ENCODE results near the gene FADS1. TPM values are rescaled to one million over a fixed set of nuclear protein-coding genes. Genes with fewer than 3 reads are reported as not detected.
A peak's percentile ranks its signal among the peaks of the same experiment; 100 is the strongest.

FADS1 gene
- total RNA-seq, 4 donors from 2014 or later, result 2.2 to 13.8 (median 3.7) TPM

GRCh38 chr11:61793083-61793828, 23.5 kb downstream of the FADS1 start:
- Histone ChIP-seq H3K27ac (peak overlapping the region; percentile 90 to 98 (median 94)), H3K27me3 (no peaks in the 10 kb centered on the region), H3K9me3 (no peaks in the 10 kb centered on the region), H3K4me1 (peaks cover 5 to 24% (median 22%) of the 10 kb centered on the region in 4 donors), H3K36me3 (peaks cover 0 to 18% (median 5%) of the 10 kb centered on the region in 4 donors), H3K4me3 (peak overlapping the region; percentile 75 to 81 (median 80))
- in situ Hi-C loops (cut with MboI; ENCODE audit: low pct_ligation_motif_present in 1 of 4, low pct_unique_long_range_greater_than_20kb in 1 of 4, low sequenced_read_pairs in 3 of 4), result loop anchor here in 3 of 4 donors (10.0 to 25.0 kb wide), 3 partner anchors 162 to 319 kb away; partner anchors contain the start of genes INCENP (in 2 of the 3) and BEST1 (in 1 of the 3)
- intact Hi-C loops (cut with DNase I; ENCODE audit: low total_unique reads), result loop anchor here (10.0 kb wide), 1 partner anchor 292 kb away; no protein-coding TSS in a partner anchor
- WGBS, 2 donors (ENCODE audit: low coverage in 1 of 2), result 4 to 11% methylated on average over 10 to 29 of the region's 29 CpGs
- no peak for TF ChIP-seq POLR2A (IDR thresholded peaks at IDR 0.05)
- no peak for TF ChIP-seq EP300 (IDR thresholded peaks at IDR 0.05; ENCODE audit: low read depth)
- TF ChIP-seq CTCF (IDR thresholded peaks at IDR 0.05), result no peak
- TF ChIP-seq POLR2AphosphoS5 (IDR thresholded peaks at IDR 0.05), result no peak
- DNase-seq, result no peak

GRCh38 chr11:61792310-61793082, 24.3 kb downstream of the FADS1 start, which contains the start of the genes FEN1 and TMEM258:
Gene FEN1 (plus strand): TSS chr11:61792911. CDS start chr11:61795362, 2,451 bp downstream.
Gene TMEM258 (minus strand): TSS chr11:61792599. CDS start chr11:61792558, 41 bp downstream.
- 0 to 2% methylated on average over 3 to 48 of the region's 61 CpGs for WGBS, 2 donors (ENCODE audit: low coverage in 1 of 2)
- Histone ChIP-seq H3K27ac (peak within 1 kb of the TSS; percentile 90 to 98 (median 94)), H3K9me3 (no peaks in the 10 kb centered on the region), H3K4me3 (peak within 1 kb of the TSS; percentile 75 to 81 (median 80)), H3K4me1 (peaks cover 5 to 23% (median 22%) of the 10 kb centered on the region in 4 donors), H3K27me3 (no peaks in the 10 kb centered on the region), H3K36me3 (peaks cover 0 to 22% (median 5%) of the 10 kb centered on the region in 4 donors)
- DNase-seq, result peak; percentile 88
- intact Hi-C loops (cut with DNase I; ENCODE audit: low total_unique reads), result loop anchor here (10.0 kb wide), 1 partner anchor 292 kb away; no protein-coding TSS in a partner anchor
- in situ Hi-C loops (cut with MboI; ENCODE audit: low pct_ligation_motif_present in 1 of 4, low pct_unique_long_range_greater_than_20kb in 1 of 4, low sequenced_read_pairs in 3 of 4), result loop anchor here in 3 of 4 donors (10.0 to 25.0 kb wide), 3 partner anchors 162 to 320 kb away; partner anchors contain the start of genes INCENP (in 2 of the 3) and BEST1 (in 1 of the 3)
- peak in 3 of 5 experiments; percentile 8 to 44 (median 10) for TF ChIP-seq CTCF (IDR thresholded peaks at IDR 0.05)
- no peak for TF ChIP-seq EP300 (IDR thresholded peaks at IDR 0.05; ENCODE audit: low read depth)
- peak; percentile 79 to 86 (median 80) for TF ChIP-seq POLR2AphosphoS5 (IDR thresholded peaks at IDR 0.05)
- peak; percentile 69 for TF ChIP-seq POLR2A (IDR thresholded peaks at IDR 0.05)

- Histone ChIP-seq H3K4me3 (peak overlapping the region; percentile 75 to 81 (median 80)), H3K9me3 (no peaks in the 10 kb centered on the region), H3K4me1 (peaks cover 5 to 23% (median 21%) of the 10 kb centered on the region in 4 donors), H3K27ac (peak overlapping the region; percentile 90 to 98 (median 94)), H3K27me3 (no peaks in the 10 kb centered on the region), H3K36me3 (peaks cover 0 to 27% (median 5%) of the 10 kb centered on the region in 4 donors)
- 1% methylated on average over 14 of the region's 14 CpGs; no CpG with 5 or more reads in 1 of the 2 donors for WGBS, 2 donors (ENCODE audit: low coverage in 1 of 2)
- no peak for TF ChIP-seq POLR2A (IDR thresholded peaks at IDR 0.05)
- TF ChIP-seq CTCF (IDR thresholded peaks at IDR 0.05), result peak in 1 of 5 experiments; percentile 11
- peak; percentile 76 for DNase-seq
- in situ Hi-C loops (cut with MboI; ENCODE audit: low pct_ligation_motif_present in 1 of 4, low pct_unique_long_range_greater_than_20kb in 1 of 4, low sequenced_read_pairs in 3 of 4) (loop anchor here in 3 of 4 donors (10.0 to 25.0 kb wide), 3 partner anchors 163 to 320 kb away; partner anchors contain the start of genes INCENP (in 2 of the 3) and BEST1 (in 1 of the 3)), intact Hi-C loops (cut with DNase I; ENCODE audit: low total_unique reads) (loop anchor here (10.0 kb wide), 1 partner anchor 293 kb away; no protein-coding TSS in a partner anchor)
Measured at GRCh38 chr11:61791737-61792309, 25.0 kb downstream of the FADS1 start.
